Transverse colon (tissue), 4 donors: ENCODE data around the gene EXT2. TPM values are rescaled to one million over a fixed set of nuclear protein-coding genes. Genes with fewer than 3 reads are reported as not detected.

Experiments
- DNase-seq: peaks from one replicate; pipeline ENCODE4 v3.0.0-alpha.2; 2019
- H3K27ac ChIP-seq, 4 donors: fragments of 200-600 bp; sonication (generic); 2 replicates each; pipeline ENCODE4 v1.5.1; 2016 to 2018; ENCODE audit warnings: inconsistent platforms in 4 of 4
- H3K27me3 ChIP-seq: fragments of 200-600 bp; sonication (generic); 2 replicates; pipeline ENCODE4 v1.5.1; 2017; ENCODE audit warnings: inconsistent platforms
- H3K36me3 ChIP-seq, 4 donors: fragments of 200-600 bp; sonication (generic); 2 replicates each; pipeline ENCODE4 v1.5.1; 2017 to 2019; ENCODE audit warnings: inconsistent platforms in 4 of 4
- H3K4me1 ChIP-seq, 4 donors: fragments of 200-600 bp; sonication (generic); 2 replicates each; pipeline ENCODE4 v1.5.1; 2017 to 2020; ENCODE audit warnings: inconsistent platforms in 4 of 4
- H3K4me3 ChIP-seq, 4 donors: fragments of 200-600 bp; sonication (generic); 1 replicate in 1 of 4; 2 replicates in 3 of 4; pipeline versions ENCODE4 v1.5.1 to v1.6.1; 2017 to 2019; ENCODE audit warnings: inconsistent platforms in 4 of 4
- H3K9me3 ChIP-seq, 2 donors: fragments of 200-600 bp; sonication (generic); 2 replicates each; pipeline ENCODE4 v1.5.1; 2017 to 2019; ENCODE audit warnings: inconsistent platforms in 2 of 2
- CTCF ChIP-seq, 5 experiments: fragments of 200-600 bp in 3 of 5; fragments of 450-650 bp in 2 of 5; sonication (generic) in 3 of 5; IDR thresholded peaks; 1 replicate in 2 of 5; 2 replicates in 3 of 5; pipeline ENCODE4 v1.5.1; 2016 to 2017; ENCODE audit warnings: antibody characterized with exemption in 5 of 5, inconsistent platforms in 3 of 5, mild to moderate bottlenecking in 2 of 5, moderate library complexity in 1 of 5
- EP300 ChIP-seq: sonication (generic); formaldehyde crosslinking; IDR thresholded peaks from one replicate; pipeline ENCODE4 v1.6.1; 2017; ENCODE audit warnings: antibody characterized with exemption, low read depth
- POLR2A ChIP-seq: fragments of 450-650 bp; IDR thresholded peaks from one replicate; pipeline ENCODE4 v1.6.1; 2016; ENCODE audit warnings: antibody characterized with exemption, mild to moderate bottlenecking, moderate library complexity
- POLR2AphosphoS5 ChIP-seq, 3 donors: sonication (generic); formaldehyde crosslinking; IDR thresholded peaks; one replicate each; pipeline ENCODE4 v1.6.1; 2016; ENCODE audit warnings: antibody characterized with exemption in 3 of 3
- WGBS, 2 donors: methylation state at CpG; one replicate each; pipeline ENCODE4 v1.1.5; 2018; ENCODE audit warnings: low coverage in 1 of 2; 5-methylcytosine and 5-hydroxymethylcytosine counted together
- in situ Hi-C, 4 donors: fragments of 200-750 bp; cut with MboI; loops; one replicate each; pipeline versions ENCODE4 v1.15.0 to v1.15.1; 2017; ENCODE audit warnings: low sequenced_read_pairs in 3 of 4, low pct_ligation_motif_present in 1 of 4, low pct_unique_long_range_greater_than_20kb in 1 of 4
- intact Hi-C: fragments of 100-400 bp; cut with DNase I; formaldehyde crosslinking; loops from one replicate; pipeline ENCODE4 v1.15.1; 2023; ENCODE audit warnings: low total_unique reads
- total RNA-seq, 4 donors: library from RNA; depleted of rRNA; stranded (reverse); fragments of >200 nt; gene quantifications; one replicate each; pipeline ENCODE4 v1.1.0, GENCODE V29; 2016

EXT2 gene
- total RNA-seq, 4 donors from 2014 or later = 32.2 to 82.9 (median 59.6) TPM

GRCh38 chr11:44146931-44147330 is 51.5 kb downstream of the EXT2 start:
- in situ Hi-C loops = no loop called here
- no peak overlapping the region for H3K27ac ChIP-seq
- no peaks in the 10 kb centered on the region for H3K27me3 ChIP-seq
- WGBS, 2 donors = 97 to 100% methylated on average over 2 of the region's 2 CpGs
- intact Hi-C loops = no loop called here
- no peak for DNase-seq
- H3K36me3 ChIP-seq = peaks cover 0 to 21% (median 2%) of the 10 kb centered on the region in 4 donors
- no peak overlapping the region for H3K4me3 ChIP-seq
- H3K9me3 ChIP-seq = no peaks in the 10 kb centered on the region
- TF ChIP-seq POLR2A = no peak
- TF ChIP-seq POLR2AphosphoS5 (IDR thresholded peaks at IDR 0.05) = no peak
- TF ChIP-seq CTCF (IDR thresholded peaks at IDR 0.05) = no peak
- TF ChIP-seq EP300 = no peak
- no peaks in the 10 kb centered on the region for H3K4me1 ChIP-seq

GRCh38 chr11:44147751-44148150 is 52.3 kb downstream of the EXT2 start:
- no peak overlapping the region for H3K27ac ChIP-seq
- H3K4me3 ChIP-seq = no peak overlapping the region
- WGBS, 2 donors = 94 to 95% methylated on average over 3 of the region's 3 CpGs
- no peak for TF ChIP-seq CTCF (IDR thresholded peaks at IDR 0.05)
- no peaks in the 10 kb centered on the region for H3K4me1 ChIP-seq
- H3K36me3 ChIP-seq = peaks cover 0 to 21% (median 2%) of the 10 kb centered on the region in 4 donors
- no peaks in the 10 kb centered on the region for H3K9me3 ChIP-seq
- in situ Hi-C loops (no loop called here), intact Hi-C loops (no loop called here)
- no peaks in the 10 kb centered on the region for H3K27me3 ChIP-seq
- no peak for DNase-seq

GRCh38 chr11:44149651-44150050 is 54.2 kb downstream of the EXT2 start:
- WGBS, 2 donors = 72 to 89% methylated on average over 2 of the region's 2 CpGs
- in situ Hi-C loops (no loop called here), intact Hi-C loops (no loop called here)
- Histone ChIP-seq H3K4me3 (no peak overlapping the region), H3K27me3 (no peaks in the 10 kb centered on the region), H3K36me3 (peaks cover 0 to 13% (median 4%) of the 10 kb centered on the region in 4 donors), H3K27ac (no peak overlapping the region), H3K4me1 (no peaks in the 10 kb centered on the region), H3K9me3 (no peaks in the 10 kb centered on the region)
- no peak for DNase-seq
- TF ChIP-seq EP300 (no peak), POLR2AphosphoS5 (IDR thresholded peaks at IDR 0.05) (no peak), CTCF (IDR thresholded peaks at IDR 0.05) (no peak), POLR2A (no peak)

GRCh38 chr11:44150401-44150800 is 54.9 kb downstream of the EXT2 start:
- TF ChIP-seq CTCF (IDR thresholded peaks at IDR 0.05) (no peak), POLR2AphosphoS5 (IDR thresholded peaks at IDR 0.05) (no peak), EP300 (no peak), POLR2A (no peak)
- WGBS, 2 donors = 60 to 84% methylated on average over 1 of the region's 1 CpG
- H3K9me3 ChIP-seq = no peaks in the 10 kb centered on the region
- in situ Hi-C loops (no loop called here), intact Hi-C loops (no loop called here)
- no peaks in the 10 kb centered on the region for H3K4me1 ChIP-seq
- no peak overlapping the region for H3K4me3 ChIP-seq
- H3K27ac ChIP-seq = no peak overlapping the region
- H3K36me3 ChIP-seq = peaks cover 0 to 13% (median 4%) of the 10 kb centered on the region in 4 donors
- no peak for DNase-seq
- no peaks in the 10 kb centered on the region for H3K27me3 ChIP-seq
